Endodermal cell (in vitro differentiated cells): ENCODE results near the gene ZNF865. TPM values are rescaled to one million over a fixed set of nuclear protein-coding genes. Genes with fewer than 3 reads are reported as not detected.
A peak's percentile ranks its signal among the peaks of the same experiment; 100 is the strongest.

Source experiments
- DNase-seq: peaks from one replicate; pipeline ENCODE4 v3.0.0-alpha.2; 2017
- H3K27ac ChIP-seq: 2 replicates; pipeline ENCODE4 v1.5.1; 2013; ENCODE audit warnings: mild to moderate bottlenecking, low read depth, low read length, moderate library complexity
- H3K27me3 ChIP-seq: 2 replicates; pipeline ENCODE4 v1.6.1; 2013; ENCODE audit warnings: mild to moderate bottlenecking, low read length, moderate library complexity; ENCODE audit not compliant: insufficient read depth, control insufficient read depth, poor library complexity, severe bottlenecking
- H3K36me3 ChIP-seq: 2 replicates; pipeline ENCODE4 v1.7.0; 2013; ENCODE audit warnings: mild to moderate bottlenecking, low read length, moderate library complexity; ENCODE audit not compliant: control insufficient read depth, insufficient read depth
- H3K4me1 ChIP-seq: one replicate; pipeline ENCODE4 v1.7.0; 2013; ENCODE audit warnings: low read length; ENCODE audit not compliant: control insufficient read depth, insufficient read depth
- H3K4me3 ChIP-seq: 2 replicates; pipeline ENCODE4 v1.5.1; 2013; ENCODE audit warnings: mild to moderate bottlenecking, low read length, moderate library complexity
- H3K9ac ChIP-seq: 2 replicates; pipeline ENCODE4 v1.6.1; 2013; ENCODE audit warnings: mild to moderate bottlenecking, low read length, moderate library complexity; ENCODE audit not compliant: poor library complexity, severe bottlenecking; ENCODE audit errors: extremely low read depth
- H3K9me3 ChIP-seq: 2 replicates; pipeline ENCODE4 v1.6.1; 2013; ENCODE audit warnings: mild to moderate bottlenecking, low read length, moderate library complexity; ENCODE audit not compliant: control insufficient read depth
- H3K27ac Mint-ChIP-seq: 2 replicates; pipeline ENCODE4 v1.8.0; 2020; ENCODE audit warnings: mixed read lengths
- H3K27me3 Mint-ChIP-seq: 2 replicates; pipeline ENCODE4 v1.8.0; 2021; ENCODE audit warnings: mild to moderate bottlenecking, mixed read lengths; ENCODE audit not compliant: insufficient read depth
- H3K36me3 Mint-ChIP-seq: 2 replicates; pipeline ENCODE4 v1.8.0; 2020; ENCODE audit warnings: low read depth, mixed read lengths
- H3K4me1 Mint-ChIP-seq: 2 replicates; pipeline ENCODE4 v1.8.0; 2020; ENCODE audit warnings: mixed read lengths
- H3K4me3 Mint-ChIP-seq: 2 replicates; pipeline ENCODE4 v1.8.0; 2020; ENCODE audit warnings: mild to moderate bottlenecking, moderate library complexity, mixed read lengths
- H3K9me3 Mint-ChIP-seq: 2 replicates; pipeline ENCODE4 v1.8.0; 2020; ENCODE audit warnings: mild to moderate bottlenecking, mixed read lengths
- WGBS, 2 experiments: methylation state at CpG; one replicate each; pipeline versions ENCODE4 v1.1.5 to v1.1.7; 2013; ENCODE audit warnings: missing lambda C conversion rate in 2 of 2, mixed read lengths in 1 of 2; ENCODE audit not compliant: insufficient coverage in 1 of 2, insufficient read length in 1 of 2; 5-methylcytosine and 5-hydroxymethylcytosine counted together
- total RNA-seq, 2 donors: library from RNA; stranded (reverse); fragmentation: NEBNext Ultra II Directional in 1 of 2; extraction: Animal tissue kit (Norgen Biotek cat#: 25700) in 1 of 2; gene quantifications; 2 replicates in 1 of 2; 3 replicates in 1 of 2; pipeline ENCODE4 v1.2.1, GENCODE V29; 2021
- TF ChIP-seq, protein P1 (sequence below): fragments of 200-600 bp; sonication (generic); conservative IDR thresholded peaks from 2 replicates; pipeline ENCODE4 v1.5.0; 2021; ENCODE audit warnings: antibody characterized with exemption, mild to moderate bottlenecking

Gene ZNF865
- total RNA-seq, 2 donors from 2014 or later = 14.5 to 14.9 TPM

GRCh38 chr19:55579766-55580621, 25.5 kb upstream of the ZNF865 start:
- Histone ChIP-seq H3K4me3 (peak overlapping the region; percentile 85), H3K27me3 (no peaks in the 10 kb centered on the region), H3K9ac (peak overlapping the region; percentile 83), H3K9me3 (no peaks in the 10 kb centered on the region), H3K36me3 (peaks cover 12% of the 10 kb centered on the region), H3K27ac (peak overlapping the region; percentile 75), H3K4me1 (no peaks in the 10 kb centered on the region)
- WGBS, 2 experiments = 13 to 33% methylated on average over 7 to 20 of the region's 20 CpGs
- TF ChIP-seq, protein P1, sequence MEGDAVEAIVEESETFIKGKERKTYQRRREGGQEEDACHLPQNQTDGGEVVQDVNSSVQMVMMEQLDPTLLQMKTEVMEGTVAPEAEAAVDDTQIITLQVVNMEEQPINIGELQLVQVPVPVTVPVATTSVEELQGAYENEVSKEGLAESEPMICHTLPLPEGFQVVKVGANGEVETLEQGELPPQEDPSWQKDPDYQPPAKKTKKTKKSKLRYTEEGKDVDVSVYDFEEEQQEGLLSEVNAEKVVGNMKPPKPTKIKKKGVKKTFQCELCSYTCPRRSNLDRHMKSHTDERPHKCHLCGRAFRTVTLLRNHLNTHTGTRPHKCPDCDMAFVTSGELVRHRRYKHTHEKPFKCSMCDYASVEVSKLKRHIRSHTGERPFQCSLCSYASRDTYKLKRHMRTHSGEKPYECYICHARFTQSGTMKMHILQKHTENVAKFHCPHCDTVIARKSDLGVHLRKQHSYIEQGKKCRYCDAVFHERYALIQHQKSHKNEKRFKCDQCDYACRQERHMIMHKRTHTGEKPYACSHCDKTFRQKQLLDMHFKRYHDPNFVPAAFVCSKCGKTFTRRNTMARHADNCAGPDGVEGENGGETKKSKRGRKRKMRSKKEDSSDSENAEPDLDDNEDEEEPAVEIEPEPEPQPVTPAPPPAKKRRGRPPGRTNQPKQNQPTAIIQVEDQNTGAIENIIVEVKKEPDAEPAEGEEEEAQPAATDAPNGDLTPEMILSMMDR = no peak
- Mint-ChIP-seq H3K27me3 (peaks cover 2% of the 10 kb centered on the region), H3K4me1 (peaks cover 12% of the 10 kb centered on the region), H3K9me3 (no peaks in the 10 kb centered on the region), H3K27ac (peak overlapping the region; percentile 32), H3K4me3 (peak overlapping the region; percentile 90), H3K36me3 (peaks cover 22% of the 10 kb centered on the region)
- DNase-seq = peak; percentile 74

DNA sequence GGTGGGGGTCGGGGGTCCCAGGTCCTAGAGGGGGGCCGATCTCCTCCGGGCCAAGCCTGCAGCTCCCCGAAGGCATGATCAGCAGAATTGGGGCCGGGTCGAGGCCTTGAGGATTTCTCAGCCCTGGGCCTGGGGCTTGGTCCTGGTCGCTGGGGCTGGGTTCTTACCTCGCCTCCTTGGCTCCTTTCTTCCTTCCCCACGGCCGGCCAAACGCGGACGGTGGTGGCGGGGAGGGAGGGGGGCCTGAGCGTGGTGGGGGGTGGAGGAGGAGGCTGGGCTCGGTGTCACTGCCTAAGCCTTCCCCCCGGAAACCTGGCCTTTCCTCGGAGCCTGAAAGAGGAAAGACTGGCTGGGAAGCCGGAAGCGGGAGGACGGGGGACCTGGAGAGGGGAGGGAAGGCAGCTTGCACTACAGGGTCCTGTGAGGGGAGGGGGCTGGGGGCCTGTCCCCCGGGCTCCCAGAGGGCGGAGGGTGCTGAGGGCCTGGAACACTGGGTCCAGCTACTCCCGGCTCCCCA, 24.8 kb upstream of the ZNF865 start, which contains the start of gene ZNF579:
Gene ZNF579 (minus strand): TSS at position 221 of the 517 bp plus-strand sequence. CDS start 1,209 bp downstream, outside the sequence.
- H3K27me3 Mint-ChIP-seq = peaks cover 2% of the 10 kb centered on the region
- Histone ChIP-seq H3K9me3 (no peaks in the 10 kb centered on the region), H3K9ac (peak within 1 kb of the TSS; percentile 83), H3K4me1 (no peaks in the 10 kb centered on the region), H3K27me3 (no peaks in the 10 kb centered on the region), H3K27ac (peak within 1 kb of the TSS; percentile 75), H3K36me3 (peaks cover 12% of the 10 kb centered on the region), H3K4me3 (peak within 1 kb of the TSS; percentile 85)
- TF ChIP-seq, protein P1 = no peak
- H3K4me1 Mint-ChIP-seq = peaks cover 16% of the 10 kb centered on the region
- peak within 1 kb of the TSS; percentile 71 for H3K27ac Mint-ChIP-seq
- no peaks in the 10 kb centered on the region for H3K9me3 Mint-ChIP-seq
- H3K36me3 Mint-ChIP-seq = peaks cover 22% of the 10 kb centered on the region
- DNase-seq = peak; percentile 94
- 3% methylated on average over 7 to 20 of the region's 24 CpGs for WGBS, 2 experiments
- peak within 1 kb of the TSS; percentile 90 for H3K4me3 Mint-ChIP-seq

DNA sequence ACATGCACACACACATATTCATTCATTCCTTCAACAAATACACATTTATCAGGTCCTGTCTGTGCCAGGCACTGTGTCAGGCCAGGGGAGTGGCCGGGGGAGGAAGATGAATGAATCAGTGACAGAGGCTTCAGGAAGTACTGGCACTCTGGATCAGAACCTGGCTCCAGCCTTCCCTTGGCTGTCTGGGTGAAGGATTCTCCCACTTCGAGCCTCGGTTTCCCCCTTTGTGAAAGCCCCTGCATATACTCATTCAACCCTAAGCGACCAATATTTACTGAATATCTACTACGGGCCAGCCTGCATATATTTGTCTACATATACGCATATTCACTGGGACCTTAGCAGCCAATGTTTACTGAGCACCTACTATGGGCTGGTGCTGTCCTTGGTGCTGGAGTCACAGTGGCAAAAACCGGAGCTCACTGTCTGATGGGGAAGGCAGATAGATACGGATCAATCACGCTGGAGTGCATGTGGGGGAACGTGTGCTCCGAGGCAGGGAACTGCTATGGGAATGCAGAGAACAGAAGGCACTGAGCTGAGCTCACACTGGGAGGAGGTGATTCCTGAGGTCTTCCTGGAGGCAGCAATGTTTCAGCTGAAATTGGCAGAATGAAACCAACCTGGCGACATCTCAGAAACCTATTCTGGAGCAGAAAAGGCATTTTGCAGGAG, 24.2 kb upstream of the ZNF865 start:
- peak overlapping the region; percentile 90 for H3K4me3 Mint-ChIP-seq
- no peak overlapping the region for H3K9ac ChIP-seq

More for the DNA sequence above, 24.2 kb upstream of the ZNF865 start:
- H3K27me3 ChIP-seq = no peaks in the 10 kb centered on the region
- WGBS, 2 experiments = 43 to 48% methylated on average over 11 to 12 of the region's 12 CpGs
- Mint-ChIP-seq H3K27me3 (peaks cover 2% of the 10 kb centered on the region), H3K9me3 (no peaks in the 10 kb centered on the region), H3K27ac (peak overlapping the region; percentile 71), H3K36me3 (peaks cover 18% of the 10 kb centered on the region), H3K4me1 (peaks cover 16% of the 10 kb centered on the region)
- DNase-seq = peak; percentile 87
- no peaks in the 10 kb centered on the region for H3K4me1 ChIP-seq
- H3K9me3 ChIP-seq = no peaks in the 10 kb centered on the region
- H3K27ac ChIP-seq = no peak overlapping the region
- TF ChIP-seq, protein P1 = no peak
- peaks cover 12% of the 10 kb centered on the region for H3K36me3 ChIP-seq
- H3K4me3 ChIP-seq = peak overlapping the region; percentile 85
